Measurements from ENCODE around the gene C6orf163. TPM values are rescaled to one million over a fixed set of nuclear protein-coding genes. Genes with fewer than 3 reads are reported as not detected.

The C6orf163 gene
- total and polyA plus RNA-seq, 2 experiments from 2014 or later = 2.3 to 5.4 TPM

- H4K20me1 ChIP-seq (replicated peaks; ENCODE audit: insufficient read depth) = no peaks in the 10 kb centered on the region
- TF ChIP-seq ETS1 (IDR thresholded peaks at IDR 0.05) (no peak), NANOG (IDR thresholded peaks at IDR 0.05; ENCODE audit: borderline replicate concordance) (no peak), CTCF (conservative IDR thresholded peaks at IDR 0.05; ENCODE audit: low read depth in 2 of 2) (no peak), JUNB (IDR thresholded peaks at IDR 0.05; ENCODE audit: unreplicated experiment) (no peak)
- no peak overlapping the region for H3K4me3 Mint-ChIP-seq
- no peak overlapping the region for H3K4me3 ChIP-seq
- H3K9me3 Mint-ChIP-seq = no peaks in the 10 kb centered on the region
- H3K36me3 ChIP-seq (ENCODE audit: insufficient read depth) = no peaks in the 10 kb centered on the region
- ATAC-seq = no peak
- H2AFZ ChIP-seq = no peak overlapping the region
- no peak overlapping the region for H3K4me2 ChIP-seq
- no peaks in the 10 kb centered on the region for H3K27me3 Mint-ChIP-seq (ENCODE audit: insufficient read depth, low read depth, poor library complexity)
- H3K36me3 Mint-ChIP-seq (ENCODE audit: low read depth) = no peaks in the 10 kb centered on the region
- H3K79me2 ChIP-seq (replicated peaks; ENCODE audit: insufficient read depth) = no peaks in the 10 kb centered on the region
- H3K4me1 ChIP-seq (ENCODE audit: insufficient read depth) = no peaks in the 10 kb centered on the region
- H3K27ac Mint-ChIP-seq = no peak overlapping the region
- H3K4me1 Mint-ChIP-seq = peaks cover 8% of the 10 kb centered on the region; the same call in 2 of the 3 replicates
- no peaks in the 10 kb centered on the region for H3F3A ChIP-seq (replicated peaks; ENCODE audit: low read depth)
- H3K9me2 ChIP-seq (ENCODE audit: insufficient read depth) = no peaks in the 10 kb centered on the region; the same call in 1 of the 2 replicates
- H3K27me3 ChIP-seq (ENCODE audit: insufficient read depth) = no peaks in the 10 kb centered on the region
- H3K27ac ChIP-seq (ENCODE audit: low read depth) = no peak overlapping the region
- no peak for DNase-seq (ENCODE audit: low spot score)
Observed at GRCh38 chr6:87342829-87343228, 1.8 kb upstream of the C6orf163 start.

GRCh38 chr6:87346700-87347099 lies 2.1 kb downstream of the C6orf163 start:
- DNase-seq (ENCODE audit: low spot score) (no peak), ATAC-seq (no peak)
- H3K27me3 Mint-ChIP-seq (ENCODE audit: insufficient read depth, low read depth, poor library complexity) = peaks cover 2% of the 10 kb centered on the region
- Histone ChIP-seq H3F3A (replicated peaks; ENCODE audit: low read depth) (no peaks in the 10 kb centered on the region), H3K36me3 (ENCODE audit: insufficient read depth) (no peaks in the 10 kb centered on the region), H3K79me2 (replicated peaks; ENCODE audit: insufficient read depth) (no peaks in the 10 kb centered on the region), H3K27ac (ENCODE audit: low read depth) (no peak overlapping the region), H3K9me2 (ENCODE audit: insufficient read depth) (no peaks in the 10 kb centered on the region; the same call in 1 of the 2 replicates), H2AFZ (no peak overlapping the region), H3K4me2 (no peak overlapping the region), H3K4me3 (no peak overlapping the region), H3K27me3 (ENCODE audit: insufficient read depth) (no peaks in the 10 kb centered on the region), H3K4me1 (ENCODE audit: insufficient read depth) (no peaks in the 10 kb centered on the region), H4K20me1 (replicated peaks; ENCODE audit: insufficient read depth) (no peaks in the 10 kb centered on the region)
- H3K27ac Mint-ChIP-seq = no peak overlapping the region
- no peak overlapping the region for H3K4me3 Mint-ChIP-seq
- H3K4me1 Mint-ChIP-seq = no peaks in the 10 kb centered on the region
- H3K9me3 Mint-ChIP-seq = no peaks in the 10 kb centered on the region
- H3K36me3 Mint-ChIP-seq (ENCODE audit: low read depth) = no peaks in the 10 kb centered on the region
- no peak for TF ChIP-seq EZH2phosphoT487 (IDR thresholded peaks at IDR 0.05; ENCODE audit: unreplicated experiment)
- TF ChIP-seq ZNF331 (CRISPR knock-in tag; IDR thresholded peaks at IDR 0.05; ENCODE audit: low read depth) = no peak
- TF ChIP-seq JUNB (IDR thresholded peaks at IDR 0.05; ENCODE audit: unreplicated experiment) = no peak
- no peak for TF ChIP-seq STAT1 (IDR thresholded peaks at IDR 0.05; ENCODE audit: unreplicated experiment)
- no peak for TF ChIP-seq EZH2 (IDR thresholded peaks at IDR 0.05; ENCODE audit: low read depth, unreplicated experiment)
- TF ChIP-seq REST (IDR thresholded peaks at IDR 0.05; ENCODE audit: unreplicated experiment) = no peak
- no peak for TF ChIP-seq POLR2AphosphoS5 (IDR thresholded peaks at IDR 0.05; ENCODE audit: low read depth)
- TF ChIP-seq ZNF114 (CRISPR knock-in tag; IDR thresholded peaks at IDR 0.05) = no peak
- no peak for TF ChIP-seq ETS1 (IDR thresholded peaks at IDR 0.05)

Measured in GM23338 (cell line).